NCI-H2171 (cell line): ENCODE data around the gene SLC6A12.
A peak's percentile ranks its signal among the peaks of the same experiment; 100 is the strongest.

Experiments used
- DNase-seq: peaks from one replicate; lab custom pipeline; 2025; lab: John Stamatoyannopoulos, UW

SLC6A12 gene

DNA sequence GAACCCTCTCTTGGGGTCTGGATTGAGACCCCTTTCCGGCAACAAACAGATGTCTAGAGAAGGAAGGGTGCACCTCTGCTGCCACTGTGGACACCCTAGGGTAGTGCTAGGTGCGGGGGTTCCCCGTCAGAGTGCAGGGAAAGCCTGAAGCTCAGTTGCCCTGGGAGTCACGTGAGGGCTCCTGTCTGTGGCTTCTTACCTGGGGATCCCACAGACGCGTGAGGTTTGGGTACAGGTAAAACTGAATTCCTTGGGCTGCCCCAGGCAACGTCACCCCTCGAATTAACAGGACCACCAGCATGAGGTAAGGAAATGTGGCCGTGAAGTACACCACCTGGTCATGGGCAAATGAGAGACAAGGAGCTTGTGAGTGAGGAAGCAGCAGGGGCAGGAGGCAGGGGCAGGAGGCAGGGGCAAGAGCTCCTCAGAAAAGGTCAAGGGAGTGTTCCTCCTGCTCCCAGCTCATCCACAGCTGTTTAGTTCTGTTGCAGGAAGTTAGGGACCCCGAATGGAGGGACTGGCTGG is 21.0 kb upstream of the SLC6A12 start:
- no peak for DNase-seq

DNA sequence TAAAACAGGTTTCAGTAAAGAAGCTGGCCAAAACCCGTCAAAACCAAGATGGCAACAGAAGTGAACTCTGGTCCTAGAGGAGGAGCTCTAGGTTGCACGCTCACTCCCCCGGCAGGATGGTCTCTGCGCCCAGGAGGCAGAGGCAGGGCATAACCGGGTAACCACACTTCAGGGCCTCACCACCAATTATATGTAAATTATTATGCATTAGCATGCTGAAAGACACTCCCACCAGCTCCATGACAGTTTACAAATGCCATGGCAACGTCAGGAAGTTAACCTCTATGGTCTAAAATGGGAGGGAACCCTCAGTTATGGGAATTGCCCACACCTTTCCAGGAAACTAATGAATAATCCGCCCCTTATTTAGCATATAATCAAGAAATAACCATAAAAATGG is 20.1 kb upstream of the SLC6A12 start:
- no peak for DNase-seq

DNA sequence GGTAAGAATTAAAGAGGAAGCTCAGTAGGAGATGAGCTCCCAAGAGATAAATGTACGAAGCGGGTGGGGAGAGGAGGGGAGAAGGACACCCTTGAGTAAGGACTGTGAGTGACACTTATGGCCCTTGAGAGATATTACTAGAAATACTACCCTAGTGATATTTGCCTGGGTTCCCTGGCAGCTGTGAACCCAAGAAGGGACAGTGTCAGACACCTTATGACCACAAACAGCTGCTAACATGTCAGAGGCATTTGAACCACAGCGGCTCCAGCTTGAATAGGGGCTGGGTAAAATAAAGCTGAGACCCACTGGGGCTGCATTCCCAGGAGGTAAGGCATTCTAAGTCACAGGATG is 19.6 kb upstream of the SLC6A12 start:
- DNase-seq = no peak

DNA sequence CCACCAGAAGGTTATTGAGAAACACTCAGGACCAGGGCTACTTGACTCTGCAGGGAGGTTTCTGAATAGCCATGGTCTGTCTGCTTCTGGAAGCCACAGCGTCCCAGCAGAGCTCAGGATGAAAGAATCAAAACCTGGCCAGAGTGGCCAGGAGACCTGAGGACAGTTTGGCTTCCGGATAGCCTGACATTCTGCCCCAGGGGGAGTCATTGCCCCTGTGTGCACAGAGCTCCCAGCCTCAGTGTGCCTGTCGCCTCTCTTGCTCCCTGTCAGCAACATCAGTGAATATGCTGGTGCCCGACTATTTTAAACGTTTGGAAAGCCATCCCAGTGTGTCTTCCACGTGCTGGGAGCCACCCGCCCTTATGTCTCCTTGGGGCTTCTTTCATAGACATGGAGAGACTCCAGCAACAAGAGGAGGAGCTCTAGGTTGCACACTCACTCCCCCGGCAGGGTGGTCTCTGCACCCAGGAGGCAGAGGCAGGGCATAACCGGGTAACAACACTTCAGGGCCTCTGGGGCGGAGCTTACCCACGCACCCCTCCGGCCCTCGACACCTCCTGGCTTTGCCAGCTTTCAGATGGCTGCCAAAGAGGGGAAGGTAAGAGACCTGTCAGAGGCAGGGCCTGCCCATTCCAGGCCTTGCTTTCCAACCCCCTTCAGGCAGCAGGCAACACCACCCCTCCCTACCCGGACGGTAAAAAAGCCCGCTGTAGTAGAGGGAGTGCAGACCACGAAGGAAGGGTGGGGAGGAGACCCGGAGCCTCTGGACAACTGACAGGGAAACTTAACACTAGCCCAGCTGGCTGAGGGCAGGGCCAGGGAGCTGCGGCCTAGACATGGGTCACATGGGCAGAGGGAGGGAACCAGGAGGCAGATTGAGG is 19.0 kb upstream of the SLC6A12 start:
- peak; percentile 73 for DNase-seq

- no peak for DNase-seq
Measured at GRCh38 chr12:230925-231671, 17.1 kb upstream of the SLC6A12 start.

GRCh38 chr12:229441-230191 is 15.7 kb upstream of the SLC6A12 start:
- DNase-seq = no peak

GRCh38 chr12:228846-229200 is 14.9 kb upstream of the SLC6A12 start:
- no peak for DNase-seq

GRCh38 chr12:227923-228845 is 14.2 kb upstream of the SLC6A12 start:
- DNase-seq = no peak

DNA sequence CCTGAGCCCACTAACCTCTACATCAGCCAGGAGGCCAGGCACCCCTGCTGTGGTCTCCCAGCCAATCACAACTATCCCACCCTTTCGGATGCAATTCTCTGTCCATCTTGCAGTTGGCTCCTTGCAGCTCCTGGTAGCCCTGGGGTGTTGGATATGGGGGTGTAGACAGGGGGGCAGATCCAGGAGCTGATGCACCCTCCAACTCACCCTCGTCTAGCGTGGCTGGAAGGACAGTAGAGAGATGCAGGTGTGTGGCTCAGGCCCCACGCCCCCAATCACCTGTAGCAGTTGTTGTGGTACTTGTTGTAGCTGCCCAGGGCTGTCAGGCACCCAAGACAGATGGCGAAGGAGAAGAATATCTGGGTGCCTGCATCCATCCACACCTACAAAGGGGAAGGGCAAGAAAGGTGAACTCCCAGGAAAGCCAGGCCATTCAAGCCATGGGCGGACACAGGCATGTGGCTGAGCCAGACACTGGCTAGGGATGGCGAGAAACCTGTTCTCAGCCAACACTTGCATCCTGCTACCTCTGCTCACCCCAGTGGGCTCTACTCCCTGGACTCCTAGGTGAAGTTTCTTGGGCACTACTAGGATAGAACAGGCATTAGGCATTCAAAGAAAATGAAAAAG is 13.4 kb upstream of the SLC6A12 start:
- no peak for DNase-seq

- DNase-seq = no peak
Measured at GRCh38 chr12:226401-226800, 12.4 kb upstream of the SLC6A12 start.

GRCh38 chr12:225012-225411 is 11.1 kb upstream of the SLC6A12 start:
- no peak for DNase-seq

GRCh38 chr12:224330-224729 is 10.4 kb upstream of the SLC6A12 start:
- DNase-seq = no peak

DNA sequence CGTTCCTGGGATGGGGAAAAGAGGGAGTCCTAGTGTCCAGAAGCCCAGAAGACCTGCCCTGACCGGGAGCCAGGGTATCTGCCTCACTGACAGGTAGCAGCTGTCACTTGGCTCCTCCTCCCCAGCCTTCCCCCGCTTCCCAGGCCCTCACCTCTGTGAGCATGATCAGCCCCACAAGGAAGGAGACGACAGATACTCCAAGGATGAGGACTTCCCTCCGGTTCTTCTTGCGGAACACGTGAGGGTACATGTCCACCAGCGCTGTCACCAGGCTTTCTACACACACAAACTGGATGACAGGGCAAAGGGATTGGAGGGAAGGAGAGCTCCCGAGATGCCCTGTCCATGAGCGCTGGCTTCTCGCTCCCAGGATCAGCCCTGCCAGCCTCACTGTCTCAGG is 9.9 kb upstream of the SLC6A12 start:
- DNase-seq = no peak

GRCh38 chr12:221736-222135 is 7.8 kb upstream of the SLC6A12 start:
- DNase-seq = no peak

DNA sequence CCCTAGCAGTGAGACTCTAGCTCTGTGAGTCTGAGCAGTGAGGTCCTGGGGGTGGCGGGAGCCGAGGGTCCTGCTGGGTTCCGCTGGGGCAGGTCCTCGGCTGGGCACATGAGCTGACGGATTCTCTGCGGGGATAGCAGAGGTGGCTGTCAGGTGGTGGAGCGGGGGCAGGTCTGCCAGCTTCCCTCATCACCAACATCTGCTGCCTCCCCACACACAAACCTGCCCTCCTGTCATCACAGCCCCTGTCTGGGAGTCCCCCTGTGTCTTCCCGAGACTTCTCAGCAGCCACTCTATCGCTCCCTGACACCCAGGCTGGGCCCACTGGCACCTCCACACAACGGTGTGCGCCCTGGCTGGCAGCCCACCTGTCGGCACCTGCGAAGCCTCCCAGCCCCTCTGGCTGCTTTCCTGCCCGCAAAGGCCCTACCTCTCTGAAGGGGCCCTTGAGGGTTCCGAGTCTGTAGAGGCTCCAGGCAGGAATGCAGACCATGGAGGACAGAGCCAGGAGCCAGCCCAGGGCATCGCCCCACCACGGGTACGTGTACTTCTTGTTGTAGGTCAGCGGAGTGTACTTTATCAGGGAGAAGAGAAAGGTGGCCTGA is 7.1 kb upstream of the SLC6A12 start:
- DNase-seq = no peak

GRCh38 chr12:220491-220890 is 6.5 kb upstream of the SLC6A12 start:
- no peak for DNase-seq

GRCh38 chr12:219891-220352 is 6.0 kb upstream of the SLC6A12 start:
- DNase-seq = peak; percentile 37

GRCh38 chr12:218728-219590 is 5.0 kb upstream of the SLC6A12 start:
- DNase-seq = no peak

DNA sequence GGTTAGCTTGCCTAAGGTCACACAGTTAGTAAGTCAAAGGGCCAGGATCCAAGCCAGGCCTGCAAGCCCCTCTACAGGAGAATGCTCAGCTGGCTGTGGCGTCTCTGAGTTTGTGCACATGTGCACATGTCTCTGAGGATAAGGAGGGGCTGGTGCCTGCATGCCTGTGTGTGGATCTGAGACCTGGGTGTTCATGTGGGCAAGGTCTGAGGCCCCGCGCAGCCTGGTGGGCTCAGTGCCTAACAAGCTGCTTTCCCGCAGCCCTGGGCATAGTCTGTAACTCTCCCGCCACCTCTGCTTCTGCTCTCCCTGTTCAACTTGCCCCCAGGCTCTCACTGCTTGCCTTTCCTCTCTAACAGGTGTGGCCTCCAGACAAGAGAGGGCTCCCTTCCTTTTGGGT is 4.3 kb upstream of the SLC6A12 start:
- DNase-seq = no peak
